PC-3 (cell line): ENCODE data around the gene COL4A5. TPM values are rescaled to one million over a fixed set of nuclear protein-coding genes. Genes with fewer than 3 reads are reported as not detected.

ENCODE experiments used
- ATAC-seq: fragments of 200-7000 bp; cut with Tn5 transposase; 2 replicates; pipeline ENCODE4 v1.9.1; 2020; ENCODE audit warnings: mild to moderate bottlenecking, moderate library complexity
- BruUV-seq: library from RNA; stranded (reverse); fragments of 400-500 nt; replicated peaks from 2 replicates; lab custom pipeline; 2021; lab: Mats Ljungman, UMichigan
- CTCF ChIA-PET: fragments of 300-600 bp; sonication (Branson Sonifier 250); formaldehyde crosslinking; loops from one replicate; lab custom pipeline; 2022; ENCODE audit warnings: antibody characterized with exemption; lab: Charles Lee
- POLR2A ChIA-PET: fragments of 300-600 bp; sonication (Branson Sonifier 250); formaldehyde crosslinking; loops from one replicate; lab custom pipeline; 2022; ENCODE audit warnings: antibody characterized with exemption; ENCODE audit not compliant: unreplicated experiment; lab: Charles Lee
- DNase-seq: peaks from one replicate; pipeline ENCODE4 v3.0.0-alpha.2; 2015
- H2AFZ ChIP-seq: fragments of 300-600 bp; sonication (generic); 2 replicates; pipeline ENCODE4 v1.6.0; 2016; ENCODE audit warnings: antibody characterized with exemption, low read length
- H3F3A ChIP-seq: fragments of 300-600 bp; sonication (generic); one replicate; pipeline ENCODE4 v1.6.0; 2017; ENCODE audit warnings: antibody characterized with exemption, low read length, control low read depth, mild to moderate bottlenecking; ENCODE audit not compliant: unreplicated experiment
- H3K27ac ChIP-seq: fragments of 300-600 bp; sonication (generic); 2 replicates; pipeline ENCODE4 v1.5.1; 2016; ENCODE audit warnings: mild to moderate bottlenecking, low read length
- H3K27me3 ChIP-seq: fragments of 300-600 bp; sonication (generic); 2 replicates; pipeline ENCODE4 v1.6.1; 2016; ENCODE audit warnings: low read length, mixed read lengths
- H3K36me3 ChIP-seq: fragments of 300-600 bp; sonication (generic); 2 replicates; pipeline ENCODE4 v1.6.1; 2016; ENCODE audit warnings: low read depth, mixed run types, low read length, mixed read lengths
- H3K4me1 ChIP-seq: fragments of 300-600 bp; sonication (generic); 2 replicates; pipeline ENCODE4 v1.5.1; 2016; ENCODE audit warnings: low read length; ENCODE audit not compliant: insufficient read depth
- H3K4me2 ChIP-seq: fragments of 300-600 bp; sonication (generic); 2 replicates; pipeline ENCODE4 v1.6.0; 2016; ENCODE audit warnings: low read length
- H3K4me3 ChIP-seq: fragments of 300-600 bp; sonication (generic); 2 replicates; pipeline ENCODE4 v1.5.1; 2016; ENCODE audit warnings: mild to moderate bottlenecking, low read length, mixed read lengths
- H3K79me2 ChIP-seq: fragments of 300-600 bp; sonication (generic); 2 replicates; pipeline ENCODE4 v1.6.1; 2017; ENCODE audit warnings: low read length, mixed read lengths
- H3K9ac ChIP-seq: fragments of 300-600 bp; sonication (generic); 2 replicates; pipeline ENCODE4 v1.6.0; 2016; ENCODE audit warnings: mild to moderate bottlenecking, low read length
- H3K9me2 ChIP-seq: fragments of 300-600 bp; sonication (generic); replicated peaks from 2 replicates; pipeline ENCODE4 v1.6.1; 2016; ENCODE audit warnings: mixed run types, low read length, mixed read lengths
- H3K9me3 ChIP-seq: fragments of 300-600 bp; sonication (generic); 2 replicates; pipeline ENCODE4 v1.6.1; 2016; ENCODE audit warnings: low read length, mixed read lengths
- H4K20me1 ChIP-seq: fragments of 300-600 bp; sonication (generic); 2 replicates; pipeline ENCODE4 v1.6.1; 2016; ENCODE audit warnings: low read length, mixed read lengths
- CTCF ChIP-seq: fragments of 300-600 bp; sonication (generic); conservative IDR thresholded peaks from 2 replicates; pipeline ENCODE4 v1.5.1; 2017; ENCODE audit warnings: antibody characterized with exemption, low read depth, mild to moderate bottlenecking, low read length
- EZH2 ChIP-seq: fragments of 300-600 bp; sonication (generic); IDR thresholded peaks from one replicate; pipeline ENCODE4 v1.6.1; 2017; ENCODE audit warnings: antibody characterized with exemption, mild to moderate bottlenecking, low read length; ENCODE audit not compliant: unreplicated experiment
- EZH2phosphoT487 ChIP-seq: fragments of 300-600 bp; sonication (generic); IDR thresholded peaks from 2 replicates; pipeline ENCODE4 v1.6.1; 2018; ENCODE audit warnings: mild to moderate bottlenecking, antibody characterized with exemption, low read length, borderline replicate concordance
- intact Hi-C: fragments of 100-400 bp; cut with micrococcal nuclease; formaldehyde crosslinking; loops from 2 replicates; pipeline ENCODE4 v1.9.0; 2023
- total RNA-seq: library from RNA; depleted of rRNA; stranded (reverse); fragments of >200 nt; gene quantifications from 2 replicates; pipeline ENCODE4 v1.2.3, GENCODE V29; 2014

Gene COL4A5
- total RNA-seq, 1 experiment from 2014 or later = 30.0 TPM

DNA sequence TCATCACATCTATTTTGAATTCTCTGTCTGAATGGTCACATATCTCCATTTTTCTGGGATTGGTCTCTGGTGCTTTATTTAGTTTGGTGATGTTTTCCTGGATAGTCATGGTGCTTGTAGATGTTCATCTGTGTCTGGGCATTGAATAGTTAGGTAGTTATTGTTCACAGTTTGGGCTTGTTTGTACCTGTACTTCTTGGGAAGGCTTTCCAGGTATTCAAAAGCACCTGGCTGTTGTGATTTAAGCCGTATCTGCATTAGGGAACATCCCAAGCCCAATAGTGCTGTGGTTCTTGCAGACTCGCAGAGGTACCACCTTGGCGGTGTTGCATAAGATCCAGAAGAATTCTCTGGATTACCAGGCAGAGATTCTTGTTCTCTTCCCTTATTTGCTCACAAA lies 44.6 kb downstream of the COL4A5 start:
- H2AFZ ChIP-seq = no peak overlapping the region
- H3F3A ChIP-seq = no peaks in the 10 kb centered on the region
- POLR2A ChIA-PET = no interaction called here
- no peak overlapping the region for H3K27ac ChIP-seq
- H3K79me2 ChIP-seq = no peaks in the 10 kb centered on the region
- no peak for TF ChIP-seq EZH2
- TF ChIP-seq CTCF = no peak
- no peak for TF ChIP-seq EZH2phosphoT487
- H3K27me3 ChIP-seq = no peaks in the 10 kb centered on the region
- no peak overlapping the region for H3K9ac ChIP-seq
- BruUV-seq = no TSS peak
- no peak overlapping the region for H3K4me3 ChIP-seq
- DNase-seq = no peak
- no peaks in the 10 kb centered on the region for H3K9me3 ChIP-seq
- CTCF ChIA-PET = no interaction called here
- H3K4me2 ChIP-seq = no peak overlapping the region
- H3K36me3 ChIP-seq = no peaks in the 10 kb centered on the region; the same call in 1 of the 2 replicates
- H3K4me1 ChIP-seq = no peaks in the 10 kb centered on the region
- ATAC-seq = no peak
- no peaks in the 10 kb centered on the region for H4K20me1 ChIP-seq
- H3K9me2 ChIP-seq = no peaks in the 10 kb centered on the region
- intact Hi-C loops = no loop called here

DNA sequence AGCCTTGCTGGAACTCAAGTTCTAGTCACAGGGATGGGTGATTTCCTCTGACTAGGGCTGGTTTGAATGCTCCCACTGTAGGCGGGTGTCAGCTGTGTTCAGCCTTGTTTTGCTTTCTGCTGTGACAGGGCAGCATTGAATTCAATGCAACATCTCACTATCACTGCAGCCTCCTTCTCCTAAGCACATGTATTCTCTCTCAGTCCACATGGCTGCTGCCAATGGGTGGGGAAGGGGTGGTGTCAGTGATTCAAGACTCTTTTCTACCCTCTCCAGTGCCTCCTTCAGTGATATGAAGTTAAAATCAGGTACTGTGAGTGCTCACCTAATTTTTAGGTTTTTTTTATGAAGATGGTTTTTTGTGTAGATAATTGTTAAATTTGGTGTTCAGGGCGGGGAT lies 46.3 kb downstream of the COL4A5 start:
- H3K27ac ChIP-seq = no peak overlapping the region
- no peaks in the 10 kb centered on the region for H3K27me3 ChIP-seq
- no peak for TF ChIP-seq CTCF
- no peak for TF ChIP-seq EZH2phosphoT487
- no peak for TF ChIP-seq EZH2
- H3K36me3 ChIP-seq = no peaks in the 10 kb centered on the region
- DNase-seq (no peak), ATAC-seq (no peak)
- H3K9ac ChIP-seq = no peak overlapping the region
- no peaks in the 10 kb centered on the region for H4K20me1 ChIP-seq
- no peak overlapping the region for H3K4me2 ChIP-seq
- H3K4me3 ChIP-seq = no peak overlapping the region
- no peaks in the 10 kb centered on the region for H3K4me1 ChIP-seq
- no peaks in the 10 kb centered on the region; the same call in 1 of the 2 replicates for H3K79me2 ChIP-seq
- H3K9me3 ChIP-seq = no peaks in the 10 kb centered on the region
- ChIA-PET CTCF (no interaction called here), POLR2A (no interaction called here)
- intact Hi-C loops = no loop called here
- no peak overlapping the region for H2AFZ ChIP-seq
- no peaks in the 10 kb centered on the region for H3F3A ChIP-seq
- H3K9me2 ChIP-seq = no peaks in the 10 kb centered on the region
- no TSS peak for BruUV-seq

- H2AFZ ChIP-seq = no peak overlapping the region
- no peak overlapping the region for H3K9ac ChIP-seq
- H3F3A ChIP-seq = no peaks in the 10 kb centered on the region
- BruUV-seq = no TSS peak
- H3K79me2 ChIP-seq = peaks cover 4% of the 10 kb centered on the region; the same call in 1 of the 2 replicates
- no peaks in the 10 kb centered on the region for H3K9me3 ChIP-seq
- H3K4me1 ChIP-seq = no peaks in the 10 kb centered on the region
- no peak overlapping the region for H3K4me3 ChIP-seq
- intact Hi-C loops = no loop called here
- TF ChIP-seq EZH2 = no peak
- no peak for TF ChIP-seq EZH2phosphoT487
- no peak for TF ChIP-seq CTCF
- no peaks in the 10 kb centered on the region for H3K27me3 ChIP-seq
- DNase-seq = no peak
- no peak overlapping the region for H3K27ac ChIP-seq
- POLR2A ChIA-PET = no interaction called here
- no peaks in the 10 kb centered on the region for H3K36me3 ChIP-seq
- CTCF ChIA-PET = no interaction called here
- H3K9me2 ChIP-seq = no peaks in the 10 kb centered on the region
- no peak for ATAC-seq
- no peaks in the 10 kb centered on the region for H4K20me1 ChIP-seq
- no peak overlapping the region for H3K4me2 ChIP-seq
Observed at GRCh38 chrX:108494406-108495090, 54.9 kb downstream of the COL4A5 start.
